SK-N-SH (cell line): Measurements from ENCODE around the gene TMEM131. TPM values are rescaled to one million over a fixed set of nuclear protein-coding genes. Genes with fewer than 3 reads are reported as not detected.

ENCODE experiments used
- CTCF ChIA-PET: fragments of 300-600, 350-600 bp; formaldehyde crosslinking; extraction: SDS; loops from one replicate; lab custom pipeline; 2021; lab: Yijun Ruan, JAX
- POLR2A ChIA-PET: fragments of 350-600 bp; sonication (Branson Sonifier 250); formaldehyde crosslinking; extraction: SDS; loops from one replicate; lab custom pipeline; 2020; ENCODE audit warnings: antibody characterized with exemption, inconsistent platforms; lab: Yijun Ruan, JAX
- DNase-seq: peaks from one replicate; pipeline ENCODE4 v3.0.0; 2012
- H2AFZ ChIP-seq: fragments of 200-600 bp; sonication (generic); 2 replicates; pipeline ENCODE4 v1.8.1; 2016; ENCODE audit warnings: antibody characterized with exemption, mild to moderate bottlenecking, low read depth
- H3F3A ChIP-seq: fragments of 200-600 bp; sonication (generic); replicated peaks from 2 replicates; pipeline ENCODE3; 2016; ENCODE audit warnings: antibody characterized with exemption, mild to moderate bottlenecking; ENCODE audit not compliant: insufficient read depth
- H3K27ac ChIP-seq, 2 experiments: fragments of 200-500 bp in 1 of 2; fragments of 200-600 bp in 1 of 2; sonication (Bioruptor generic) in 1 of 2; sonication (generic), shearing (Covaris generic) in 1 of 2; 2 replicates each; pipeline versions ENCODE4 v1.5.1 to v1.6.1; 2014 to 2016; ENCODE audit warnings: low read depth in 2 of 2, inconsistent platforms in 1 of 2, low read length in 1 of 2, mild to moderate bottlenecking in 1 of 2, mixed read lengths in 1 of 2
- H3K27me3 ChIP-seq: fragments of 200-600 bp; sonication (generic), shearing (Covaris generic); 2 replicates; pipeline ENCODE4 v1.6.1; 2016; ENCODE audit warnings: mixed run types; ENCODE audit not compliant: insufficient read depth
- H3K36me3 ChIP-seq, 2 experiments: fragments of 200-500 bp in 1 of 2; fragments of 200-600 bp in 1 of 2; sonication (Bioruptor generic) in 1 of 2; sonication (generic) in 1 of 2; replicated peaks in 1 of 2; 2 replicates each; pipeline versions ENCODE3 to v1.5.1; 2014 to 2016; ENCODE audit warnings: low read length in 1 of 2, mild to moderate bottlenecking in 1 of 2; ENCODE audit not compliant: insufficient read depth in 2 of 2, control insufficient read depth in 1 of 2
- H3K4me1 ChIP-seq, 2 experiments: fragments of 200-500 bp in 1 of 2; fragments of 200-600 bp in 1 of 2; sonication (Bioruptor generic) in 1 of 2; sonication (generic), shearing (Covaris generic) in 1 of 2; 2 replicates each; pipeline versions ENCODE4 v1.5.1 to v1.6.1; 2014 to 2016; ENCODE audit warnings: low read depth in 1 of 2, low read length in 1 of 2, mixed run types in 1 of 2; ENCODE audit not compliant: insufficient read depth in 2 of 2, control insufficient read depth in 1 of 2
- H3K4me2 ChIP-seq: fragments of 200-600 bp; sonication (generic), shearing (Covaris generic); 2 replicates; pipeline ENCODE4 v1.6.1; 2017; ENCODE audit warnings: mixed run types
- H3K4me3 ChIP-seq, 2 experiments: fragments of 200-500 bp in 1 of 2; fragments of 200-600 bp in 1 of 2; sonication (Bioruptor generic) in 1 of 2; sonication (generic), shearing (Covaris generic) in 1 of 2; 2 replicates each; pipeline versions ENCODE4 v1.5.1 to v1.8.1; 2014 to 2016; ENCODE audit warnings: low read depth in 2 of 2, inconsistent platforms in 1 of 2, low read length in 1 of 2, mild to moderate bottlenecking in 1 of 2, mixed read lengths in 1 of 2, moderate library complexity in 1 of 2
- H3K79me2 ChIP-seq: fragments of 200-600 bp; sonication (generic); 2 replicates; pipeline ENCODE4 v1.8.1; 2017; ENCODE audit warnings: mild to moderate bottlenecking; ENCODE audit not compliant: insufficient read depth
- H3K9ac ChIP-seq: fragments of 200-600 bp; sonication (generic); 2 replicates; pipeline ENCODE4 v1.6.1; 2017; ENCODE audit warnings: mixed run types
- H3K9me2 ChIP-seq: fragments of 200-600 bp; sonication (generic); 2 replicates; pipeline ENCODE4 v1.6.1; 2017; ENCODE audit warnings: mixed run types
- H3K9me3 ChIP-seq: fragments of 200-600 bp; sonication (generic); 2 replicates; pipeline ENCODE4 v1.6.1; 2017; ENCODE audit warnings: mixed run types, mild to moderate bottlenecking, moderate library complexity
- H4K20me1 ChIP-seq: fragments of 200-600 bp; sonication (generic); 2 replicates; pipeline ENCODE4 v1.6.1; 2017; ENCODE audit warnings: mild to moderate bottlenecking, mixed run types; ENCODE audit not compliant: insufficient read depth
- FOSL2 ChIP-seq: IDR thresholded peaks from 2 replicates; pipeline ENCODE4 v1.4.0; 2012; ENCODE audit warnings: low read depth, mild to moderate bottlenecking, moderate library complexity, borderline replicate concordance
- GATA2 ChIP-seq: sonication (generic); formaldehyde crosslinking; IDR thresholded peaks from 2 replicates; pipeline ENCODE4 v1.5.0; 2020; ENCODE audit warnings: mild to moderate bottlenecking, missing genetic modification reagents
- MEF2A ChIP-seq: IDR thresholded peaks from 2 replicates; pipeline ENCODE4 v1.4.0; 2012; ENCODE audit warnings: low read depth, borderline replicate concordance
- MXI1 ChIP-seq: IDR thresholded peaks from 2 replicates; pipeline ENCODE4 v1.6.1; 2012; ENCODE audit warnings: mild to moderate bottlenecking, low read depth, low read length, improper control_type of control experiment
- POLR2AphosphoS5 ChIP-seq: IDR thresholded peaks from 2 replicates; pipeline ENCODE4 v1.6.1; 2012; ENCODE audit warnings: low read depth, low read length
- TCF12 ChIP-seq: IDR thresholded peaks from 2 replicates; pipeline ENCODE4 v1.4.0; 2012
- TEAD4 ChIP-seq: IDR thresholded peaks from 2 replicates; pipeline ENCODE4 v1.4.0; 2012; ENCODE audit warnings: mild to moderate bottlenecking, borderline replicate concordance; ENCODE audit not compliant: insufficient read depth
- YY1 ChIP-seq: IDR thresholded peaks from 2 replicates; pipeline ENCODE4 v1.4.0; 2012; ENCODE audit warnings: low read depth, mild to moderate bottlenecking
- WGBS: methylation state at CpG from one replicate; pipeline ENCODE4 v1.1.6; 2017; ENCODE audit warnings: low lambda C conversion rate; 5-methylcytosine and 5-hydroxymethylcytosine counted together
- polyA plus RNA-seq, 3 experiments: library from polyadenylated mRNA; depleted of rRNA; stranded (reverse); fragments of >200 nt; gene quantifications; 2 replicates each; pipeline ENCODE4 v1.2.3, GENCODE V29; 2012
- TF ChIP-seq, protein P1 (sequence below): IDR thresholded peaks from 2 replicates; pipeline ENCODE4 v1.4.0; 2012; ENCODE audit warnings: low read depth
- TF ChIP-seq, protein P2 (sequence below): IDR thresholded peaks from 2 replicates; pipeline ENCODE4 v1.4.0; 2012; ENCODE audit warnings: low read depth, borderline replicate concordance
- TF ChIP-seq, protein P3 (sequence below): IDR thresholded peaks from 2 replicates; pipeline ENCODE4 v1.6.1; 2012; ENCODE audit warnings: mild to moderate bottlenecking, low read depth, low read length, moderate library complexity

TMEM131 gene
- polyA plus RNA-seq, 1 of the 3 experiments (the other 2 are of a cell fraction): 9.1 TPM

DNA sequence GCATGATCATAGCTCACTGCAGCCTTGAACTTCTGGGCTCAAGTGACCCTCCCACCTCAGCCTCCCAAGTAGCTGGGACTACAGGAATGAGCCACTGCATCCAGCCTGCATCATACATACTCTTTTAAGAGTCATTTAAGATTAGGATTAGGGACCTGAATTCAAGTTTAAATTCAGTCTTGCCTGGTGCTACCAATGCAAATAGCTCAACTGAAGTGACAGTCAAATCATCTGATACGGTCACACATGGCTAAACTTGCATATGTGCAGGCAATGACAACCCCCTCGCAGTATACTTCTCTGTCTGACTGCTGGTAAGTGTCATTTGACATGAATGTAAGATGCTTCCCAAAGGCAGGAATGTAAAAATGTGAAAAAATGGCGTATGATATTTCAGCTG, 31.8 kb upstream of the TMEM131 start:
- TF ChIP-seq FOSL2 (no peak), TCF12 (no peak)
- TF ChIP-seq, protein P1, sequence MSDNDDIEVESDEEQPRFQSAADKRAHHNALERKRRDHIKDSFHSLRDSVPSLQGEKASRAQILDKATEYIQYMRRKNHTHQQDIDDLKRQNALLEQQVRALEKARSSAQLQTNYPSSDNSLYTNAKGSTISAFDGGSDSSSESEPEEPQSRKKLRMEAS: no peak
- TF ChIP-seq, protein P2, sequence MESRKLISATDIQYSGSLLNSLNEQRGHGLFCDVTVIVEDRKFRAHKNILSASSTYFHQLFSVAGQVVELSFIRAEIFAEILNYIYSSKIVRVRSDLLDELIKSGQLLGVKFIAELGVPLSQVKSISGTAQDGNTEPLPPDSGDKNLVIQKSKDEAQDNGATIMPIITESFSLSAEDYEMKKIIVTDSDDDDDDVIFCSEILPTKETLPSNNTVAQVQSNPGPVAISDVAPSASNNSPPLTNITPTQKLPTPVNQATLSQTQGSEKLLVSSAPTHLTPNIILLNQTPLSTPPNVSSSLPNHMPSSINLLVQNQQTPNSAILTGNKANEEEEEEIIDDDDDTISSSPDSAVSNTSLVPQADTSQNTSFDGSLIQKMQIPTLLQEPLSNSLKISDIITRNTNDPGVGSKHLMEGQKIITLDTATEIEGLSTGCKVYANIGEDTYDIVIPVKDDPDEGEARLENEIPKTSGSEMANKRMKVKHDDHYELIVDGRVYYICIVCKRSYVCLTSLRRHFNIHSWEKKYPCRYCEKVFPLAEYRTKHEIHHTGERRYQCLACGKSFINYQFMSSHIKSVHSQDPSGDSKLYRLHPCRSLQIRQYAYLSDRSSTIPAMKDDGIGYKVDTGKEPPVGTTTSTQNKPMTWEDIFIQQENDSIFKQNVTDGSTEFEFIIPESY: no peak
- TF ChIP-seq, all 33 proteins: peak for 0
- POLR2A ChIA-PET: no interaction called here
- DNase-seq: no peak

DNA sequence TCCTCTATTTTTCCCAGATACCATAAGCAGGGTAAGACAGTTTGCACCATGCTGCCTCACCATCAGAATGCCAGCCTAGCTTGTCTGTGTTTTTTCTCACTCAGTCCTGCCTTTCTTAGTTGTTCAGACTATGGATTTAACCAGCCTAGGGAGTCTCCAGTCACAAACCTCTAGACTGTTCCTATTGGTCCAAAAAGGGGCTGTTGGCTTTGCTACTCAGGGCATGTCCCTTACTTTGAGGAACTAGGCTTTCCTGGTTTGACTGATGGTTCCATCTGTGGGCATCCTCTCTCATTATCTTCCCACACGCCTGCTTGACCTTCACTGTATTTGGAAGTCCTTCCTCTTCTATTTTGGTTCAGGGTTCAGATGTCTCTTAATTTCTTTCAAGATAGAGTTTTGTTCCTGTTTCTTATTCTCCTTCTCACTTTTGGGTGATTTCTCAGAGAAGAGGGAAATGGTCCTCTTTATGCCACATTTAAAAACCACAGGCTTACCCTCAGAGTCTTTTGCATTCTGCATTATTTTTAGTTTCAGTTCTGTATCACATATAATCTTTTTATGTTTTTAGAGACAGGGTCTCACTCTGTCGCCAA, 31.3 kb upstream of the TMEM131 start:
- no peaks in the 10 kb centered on the region; the same call in 1 of the 2 replicates for H3K27me3 ChIP-seq
- H3K9me2 ChIP-seq: no peaks in the 10 kb centered on the region
- H3F3A ChIP-seq: no peaks in the 10 kb centered on the region
- no peak overlapping the region for H3K4me3 ChIP-seq
- no peak overlapping the region for H2AFZ ChIP-seq
- no peaks in the 10 kb centered on the region for H3K4me1 ChIP-seq
- 66% methylated on average over 2 of the region's 2 CpGs for WGBS
- H3K36me3 ChIP-seq: no peaks in the 10 kb centered on the region
- H3K79me2 ChIP-seq: no peaks in the 10 kb centered on the region
- POLR2A ChIA-PET: no interaction called here
- no peaks in the 10 kb centered on the region for H3K9me3 ChIP-seq
- DNase-seq: no peak
- H4K20me1 ChIP-seq: no peaks in the 10 kb centered on the region
- no peak overlapping the region for H3K27ac ChIP-seq
- TF ChIP-seq MEF2A (no peak), TEAD4 (no peak), MXI1 (no peak), YY1 (no peak), POLR2AphosphoS5 (no peak), GATA2 (CRISPR knock-in tag) (no peak)
- TF ChIP-seq, protein P3, sequence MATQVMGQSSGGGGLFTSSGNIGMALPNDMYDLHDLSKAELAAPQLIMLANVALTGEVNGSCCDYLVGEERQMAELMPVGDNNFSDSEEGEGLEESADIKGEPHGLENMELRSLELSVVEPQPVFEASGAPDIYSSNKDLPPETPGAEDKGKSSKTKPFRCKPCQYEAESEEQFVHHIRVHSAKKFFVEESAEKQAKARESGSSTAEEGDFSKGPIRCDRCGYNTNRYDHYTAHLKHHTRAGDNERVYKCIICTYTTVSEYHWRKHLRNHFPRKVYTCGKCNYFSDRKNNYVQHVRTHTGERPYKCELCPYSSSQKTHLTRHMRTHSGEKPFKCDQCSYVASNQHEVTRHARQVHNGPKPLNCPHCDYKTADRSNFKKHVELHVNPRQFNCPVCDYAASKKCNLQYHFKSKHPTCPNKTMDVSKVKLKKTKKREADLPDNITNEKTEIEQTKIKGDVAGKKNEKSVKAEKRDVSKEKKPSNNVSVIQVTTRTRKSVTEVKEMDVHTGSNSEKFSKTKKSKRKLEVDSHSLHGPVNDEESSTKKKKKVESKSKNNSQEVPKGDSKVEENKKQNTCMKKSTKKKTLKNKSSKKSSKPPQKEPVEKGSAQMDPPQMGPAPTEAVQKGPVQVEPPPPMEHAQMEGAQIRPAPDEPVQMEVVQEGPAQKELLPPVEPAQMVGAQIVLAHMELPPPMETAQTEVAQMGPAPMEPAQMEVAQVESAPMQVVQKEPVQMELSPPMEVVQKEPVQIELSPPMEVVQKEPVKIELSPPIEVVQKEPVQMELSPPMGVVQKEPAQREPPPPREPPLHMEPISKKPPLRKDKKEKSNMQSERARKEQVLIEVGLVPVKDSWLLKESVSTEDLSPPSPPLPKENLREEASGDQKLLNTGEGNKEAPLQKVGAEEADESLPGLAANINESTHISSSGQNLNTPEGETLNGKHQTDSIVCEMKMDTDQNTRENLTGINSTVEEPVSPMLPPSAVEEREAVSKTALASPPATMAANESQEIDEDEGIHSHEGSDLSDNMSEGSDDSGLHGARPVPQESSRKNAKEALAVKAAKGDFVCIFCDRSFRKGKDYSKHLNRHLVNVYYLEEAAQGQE: no peak
- H3K9ac ChIP-seq: no peak overlapping the region
- CTCF ChIA-PET: interaction anchor here (1.3 kb wide), 1 partner anchor 10 kb away, joined by 5 read pairs; no protein-coding TSS in a partner anchor
- no peak overlapping the region for H3K4me2 ChIP-seq

More for the DNA sequence above, 31.8 kb upstream of the TMEM131 start:
- no peak overlapping the region for H3K27ac ChIP-seq
- H3K4me3 ChIP-seq: no peak overlapping the region
- no peaks in the 10 kb centered on the region for H3K36me3 ChIP-seq
- H4K20me1 ChIP-seq: no peaks in the 10 kb centered on the region
- no peaks in the 10 kb centered on the region for H3K9me3 ChIP-seq
- CTCF ChIA-PET: interaction anchor here (1.3 kb wide), 1 partner anchor 10 kb away, joined by 5 read pairs; no protein-coding TSS in a partner anchor
- H2AFZ ChIP-seq: no peak overlapping the region
- no peaks in the 10 kb centered on the region for H3K9me2 ChIP-seq
- H3F3A ChIP-seq: no peaks in the 10 kb centered on the region
- H3K9ac ChIP-seq: no peak overlapping the region
- H3K27me3 ChIP-seq: no peaks in the 10 kb centered on the region; the same call in 1 of the 2 replicates
- no peaks in the 10 kb centered on the region for H3K4me1 ChIP-seq
- H3K79me2 ChIP-seq: no peaks in the 10 kb centered on the region
- no peak overlapping the region for H3K4me2 ChIP-seq
- WGBS: 50% methylated on average over 3 of the region's 3 CpGs
